K562 (cell line): ENCODE measurements around the gene HFE. TPM values are rescaled to one million over a fixed set of nuclear protein-coding genes. Genes with fewer than 3 reads are reported as not detected.

Source experiments
- ATF1 ChIP-seq, 2 experiments: fragments of 450-650 bp in 1 of 2; IDR thresholded peaks; 2 replicates each; pipeline ENCODE4 v1.6.1; 2016; ENCODE audit warnings: missing compliant biosample characterization in 1 of 2, missing genetic modification characterization in 1 of 2
- BCOR ChIP-seq: fragments of 450-650 bp; IDR thresholded peaks from 2 replicates; pipeline ENCODE4 v1.6.1; 2016
- DMBX1 ChIP-seq: fragments of 250-450 bp; sonication (Bioruptor Pico); IDR thresholded peaks from 2 replicates; pipeline ENCODE4 v1.8.0; 2022; ENCODE audit warnings: inconsistent platforms, mild to moderate bottlenecking, moderate library complexity, borderline replicate concordance
- HCFC1 ChIP-seq: IDR thresholded peaks from 2 replicates; pipeline ENCODE4 v1.6.1; 2012; ENCODE audit warnings: low read depth, low read length, improper control_type of control experiment
- HNRNPUL1 ChIP-seq: fragments of 200-400 bp; formaldehyde crosslinking; IDR thresholded peaks from 2 replicates; pipeline ENCODE4 v1.6.1; 2017; ENCODE audit warnings: low read length
- MEF2D ChIP-seq: conservative IDR thresholded peaks from 2 replicates; pipeline ENCODE4 v1.6.1; 2016; ENCODE audit warnings: low read depth, missing genetic modification characterization, missing compliant biosample characterization
- PATZ1 ChIP-seq: fragments of 250-450 bp; sonication (Bioruptor Pico); IDR thresholded peaks from 2 replicates; pipeline ENCODE4 v1.5.0; 2020; ENCODE audit warnings: mild to moderate bottlenecking, borderline replicate concordance
- POLR3G ChIP-seq: IDR thresholded peaks from 2 replicates; pipeline ENCODE4 v1.6.1; 2011; ENCODE audit not compliant: insufficient read length, insufficient replicate concordance; ENCODE audit errors: extremely low read depth
- RBM14 ChIP-seq: fragments of 200-400 bp; formaldehyde crosslinking; IDR thresholded peaks from 2 replicates; pipeline ENCODE4 v1.6.1; 2018; ENCODE audit warnings: low read depth, mild to moderate bottlenecking, low read length, moderate library complexity, borderline replicate concordance; ENCODE audit not compliant: insufficient read depth
- SETDB1 ChIP-seq: IDR thresholded peaks from one replicate; pipeline ENCODE4 v1.6.1; 2012; ENCODE audit warnings: low read length, control low read depth, inconsistent platforms
- TOE1 ChIP-seq, 2 experiments: fragments of 450-650 bp in 1 of 2; sonication (generic) in 1 of 2; formaldehyde crosslinking in 1 of 2; IDR thresholded peaks; 2 replicates each; pipeline versions ENCODE4 v1.7.1 to v1.8.0; 2016 to 2022; ENCODE audit warnings: borderline replicate concordance in 2 of 2, mild to moderate bottlenecking in 2 of 2, antibody characterized with exemption in 1 of 2, inconsistent platforms in 1 of 2, low read depth in 1 of 2, missing genetic modification reagents in 1 of 2, moderate library complexity in 1 of 2
- ZFX ChIP-seq: sonication (generic); formaldehyde crosslinking; IDR thresholded peaks from 2 replicates; pipeline ENCODE4 v1.8.0; 2022; ENCODE audit warnings: mild to moderate bottlenecking, missing genetic modification reagents, moderate library complexity
- ZNF41 ChIP-seq: fragments of 250-450 bp; sonication (Bioruptor Pico); conservative IDR thresholded peaks from 2 replicates; pipeline ENCODE4 v1.4.0; 2020; ENCODE audit warnings: mild to moderate bottlenecking
- polyA plus RNA-seq, 8 experiments: library from polyadenylated mRNA; depleted of rRNA in 4 of 8; stranded (reverse) in 5 of 8; unstranded in 3 of 8; fragments of >200 nt; fragmentation: Nextera tagmentation in 2 of 8; fragmentation: Illumina TruSeq in 1 of 8; extraction: Ambion mirVana in 2 of 8; extraction: Trizol in 1 of 8; gene quantifications; 2 replicates each; pipeline versions ENCODE4 v1.2.1 to v1.2.3, GENCODE V29; 2011 to 2014; ENCODE audit warnings: inconsistent platforms in 1 of 8, missing spikeins in 1 of 8
- total RNA-seq, 7 experiments: library from RNA; depleted of rRNA in 6 of 7; stranded (reverse); fragments of >200 nt in 6 of 7; fragmentation: Illumina TruSeq in 2 of 7; extraction: Trizol in 2 of 7; gene quantifications; 2 replicates each; pipeline versions ENCODE4 v1.2.1 to v1.2.3, GENCODE V29; 2011 to 2021; ENCODE audit warnings: low replicate concordance in 1 of 7
- TF ChIP-seq, protein P1 (sequence below), 2 experiments: fragments of 450-650 bp; IDR thresholded peaks; 2 replicates each; pipeline ENCODE4 v1.6.1; 2016
- TF ChIP-seq, protein P2 (sequence below): fragments of 250-450 bp; sonication (Bioruptor Pico); IDR thresholded peaks from 2 replicates; pipeline ENCODE4 v1.9.0; 2021; ENCODE audit warnings: mild to moderate bottlenecking, inconsistent platforms
- TF ChIP-seq, protein P3 (sequence below), 2 experiments: fragments of 450-650 bp in 1 of 2; IDR thresholded peaks; 2 replicates each; pipeline ENCODE4 v1.6.1; 2011 to 2017; ENCODE audit warnings: low read depth in 2 of 2, antibody characterized with exemption in 1 of 2, borderline replicate concordance in 1 of 2, low read length in 1 of 2, mild to moderate bottlenecking in 1 of 2, mixed read lengths in 1 of 2; ENCODE audit not compliant: control insufficient read depth in 1 of 2

HFE gene
- total and polyA plus RNA-seq, 9 of the 15 experiments (the other 6 are each of a cell fraction or from before 2014, with no cell fraction given): 0.14 to 1.2 (median 0.76) TPM

GRCh38 chr6:26121141-26122004, 34.1 kb downstream of the HFE start (continued):
- TF ChIP-seq PATZ1: no peak
- no peak for TF ChIP-seq HNRNPUL1
- TF ChIP-seq, protein P1, sequence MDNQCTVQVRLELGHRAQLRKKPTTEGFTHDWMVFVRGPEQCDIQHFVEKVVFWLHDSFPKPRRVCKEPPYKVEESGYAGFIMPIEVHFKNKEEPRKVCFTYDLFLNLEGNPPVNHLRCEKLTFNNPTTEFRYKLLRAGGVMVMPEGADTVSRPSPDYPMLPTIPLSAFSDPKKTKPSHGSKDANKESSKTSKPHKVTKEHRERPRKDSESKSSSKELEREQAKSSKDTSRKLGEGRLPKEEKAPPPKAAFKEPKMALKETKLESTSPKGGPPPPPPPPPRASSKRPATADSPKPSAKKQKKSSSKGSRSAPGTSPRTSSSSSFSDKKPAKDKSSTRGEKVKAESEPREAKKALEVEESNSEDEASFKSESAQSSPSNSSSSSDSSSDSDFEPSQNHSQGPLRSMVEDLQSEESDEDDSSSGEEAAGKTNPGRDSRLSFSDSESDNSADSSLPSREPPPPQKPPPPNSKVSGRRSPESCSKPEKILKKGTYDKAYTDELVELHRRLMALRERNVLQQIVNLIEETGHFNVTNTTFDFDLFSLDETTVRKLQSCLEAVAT (IDR thresholded peaks at IDR 0.05): peak; percentile 81 to 94
- TF ChIP-seq BCOR: peak; percentile 64
- TF ChIP-seq HCFC1: no peak
- TF ChIP-seq, protein P2, sequence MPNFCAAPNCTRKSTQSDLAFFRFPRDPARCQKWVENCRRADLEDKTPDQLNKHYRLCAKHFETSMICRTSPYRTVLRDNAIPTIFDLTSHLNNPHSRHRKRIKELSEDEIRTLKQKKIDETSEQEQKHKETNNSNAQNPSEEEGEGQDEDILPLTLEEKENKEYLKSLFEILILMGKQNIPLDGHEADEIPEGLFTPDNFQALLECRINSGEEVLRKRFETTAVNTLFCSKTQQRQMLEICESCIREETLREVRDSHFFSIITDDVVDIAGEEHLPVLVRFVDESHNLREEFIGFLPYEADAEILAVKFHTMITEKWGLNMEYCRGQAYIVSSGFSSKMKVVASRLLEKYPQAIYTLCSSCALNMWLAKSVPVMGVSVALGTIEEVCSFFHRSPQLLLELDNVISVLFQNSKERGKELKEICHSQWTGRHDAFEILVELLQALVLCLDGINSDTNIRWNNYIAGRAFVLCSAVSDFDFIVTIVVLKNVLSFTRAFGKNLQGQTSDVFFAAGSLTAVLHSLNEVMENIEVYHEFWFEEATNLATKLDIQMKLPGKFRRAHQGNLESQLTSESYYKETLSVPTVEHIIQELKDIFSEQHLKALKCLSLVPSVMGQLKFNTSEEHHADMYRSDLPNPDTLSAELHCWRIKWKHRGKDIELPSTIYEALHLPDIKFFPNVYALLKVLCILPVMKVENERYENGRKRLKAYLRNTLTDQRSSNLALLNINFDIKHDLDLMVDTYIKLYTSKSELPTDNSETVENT (CRISPR knock-in tag): no peak
- no peak for TF ChIP-seq MEF2D (tag)
- no peak for TF ChIP-seq ZNF41 (CRISPR knock-in tag)
- 0 out of 2 replicates have a peak, but pooled peaks have one; percentile 51 for TF ChIP-seq DMBX1 (CRISPR knock-in tag)
- TF ChIP-seq ATF1 (CRISPR knock-in tag; IDR thresholded peaks at IDR 0.05): no peak
- no peak for TF ChIP-seq ATF1 (tag; IDR thresholded peaks at IDR 0.05)
- no peak for TF ChIP-seq POLR3G
- peak; percentile 69 for TF ChIP-seq ZFX (CRISPR knock-in tag)
- TF ChIP-seq, protein P3, sequence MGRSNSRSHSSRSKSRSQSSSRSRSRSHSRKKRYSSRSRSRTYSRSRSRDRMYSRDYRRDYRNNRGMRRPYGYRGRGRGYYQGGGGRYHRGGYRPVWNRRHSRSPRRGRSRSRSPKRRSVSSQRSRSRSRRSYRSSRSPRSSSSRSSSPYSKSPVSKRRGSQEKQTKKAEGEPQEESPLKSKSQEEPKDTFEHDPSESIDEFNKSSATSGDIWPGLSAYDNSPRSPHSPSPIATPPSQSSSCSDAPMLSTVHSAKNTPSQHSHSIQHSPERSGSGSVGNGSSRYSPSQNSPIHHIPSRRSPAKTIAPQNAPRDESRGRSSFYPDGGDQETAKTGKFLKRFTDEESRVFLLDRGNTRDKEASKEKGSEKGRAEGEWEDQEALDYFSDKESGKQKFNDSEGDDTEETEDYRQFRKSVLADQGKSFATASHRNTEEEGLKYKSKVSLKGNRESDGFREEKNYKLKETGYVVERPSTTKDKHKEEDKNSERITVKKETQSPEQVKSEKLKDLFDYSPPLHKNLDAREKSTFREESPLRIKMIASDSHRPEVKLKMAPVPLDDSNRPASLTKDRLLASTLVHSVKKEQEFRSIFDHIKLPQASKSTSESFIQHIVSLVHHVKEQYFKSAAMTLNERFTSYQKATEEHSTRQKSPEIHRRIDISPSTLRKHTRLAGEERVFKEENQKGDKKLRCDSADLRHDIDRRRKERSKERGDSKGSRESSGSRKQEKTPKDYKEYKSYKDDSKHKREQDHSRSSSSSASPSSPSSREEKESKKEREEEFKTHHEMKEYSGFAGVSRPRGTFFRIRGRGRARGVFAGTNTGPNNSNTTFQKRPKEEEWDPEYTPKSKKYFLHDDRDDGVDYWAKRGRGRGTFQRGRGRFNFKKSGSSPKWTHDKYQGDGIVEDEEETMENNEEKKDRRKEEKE (IDR thresholded peaks at IDR 0.05; ENCODE audit: borderline replicate concordance in 1 of 2, control insufficient read depth in 1 of 2, low read depth in 2 of 2, low read length in 1 of 2): peak in 1 of 2 experiments; percentile 21; a peak in 1 of 4 replicates
- peak; percentile 44; the same call in 1 of the 2 replicates for TF ChIP-seq TOE1 (IDR thresholded peaks at IDR 0.05; ENCODE audit: borderline replicate concordance)
- TF ChIP-seq TOE1 (CRISPR knock-in tag; IDR thresholded peaks at IDR 0.05; ENCODE audit: borderline replicate concordance, low read depth): no peak
- no peak for TF ChIP-seq RBM14
- no peak for TF ChIP-seq SETDB1
